WERI-Rb-1 (cell line): ENCODE data around the gene SORCS2.

ENCODE experiments used
- DNase-seq: peaks from one replicate; pipeline ENCODE4 v3.0.0-alpha.2; 2020
- H3K27ac ChIP-seq: fragments of 250-450 bp; sonication (Bioruptor Pico); 2 replicates; pipeline ENCODE4 v1.5.1; 2020; ENCODE audit warnings: mild to moderate bottlenecking, moderate library complexity
- H3K27me3 ChIP-seq: fragments of 250-450 bp; sonication (Bioruptor Pico); 2 replicates; pipeline ENCODE4 v1.5.1; 2021; ENCODE audit warnings: mild to moderate bottlenecking, low read depth, moderate library complexity; ENCODE audit not compliant: insufficient read depth, severe bottlenecking
- H3K36me3 ChIP-seq: fragments of 250-450 bp; sonication (Bioruptor Pico); 2 replicates; pipeline ENCODE4 v1.5.1; 2020; ENCODE audit warnings: mild to moderate bottlenecking, moderate library complexity
- H3K4me3 ChIP-seq: 2 replicates; pipeline ENCODE4 v1.5.1; 2011; ENCODE audit warnings: low read depth, mild to moderate bottlenecking, control low read depth, low read length
- H3K9me3 ChIP-seq: fragments of 250-450 bp; sonication (Bioruptor Pico); 2 replicates; pipeline ENCODE4 v1.5.1; 2021; ENCODE audit warnings: mild to moderate bottlenecking, moderate library complexity; ENCODE audit not compliant: severe bottlenecking
- CTCF ChIP-seq: IDR thresholded peaks from 2 replicates; pipeline ENCODE4 v1.5.1; 2011; ENCODE audit warnings: low read depth, mild to moderate bottlenecking, control low read depth, inconsistent platforms, low read length

The SORCS2 gene

GRCh38 chr4:7650606-7651385, 458.5 kb downstream of the SORCS2 start:
- no peak overlapping the region for H3K27ac ChIP-seq
- no peak overlapping the region for H3K4me3 ChIP-seq
- TF ChIP-seq CTCF: peak; percentile 85
- H3K9me3 ChIP-seq: no peaks in the 10 kb centered on the region
- peak; percentile 75 for DNase-seq
- H3K27me3 ChIP-seq: no peaks in the 10 kb centered on the region
- H3K36me3 ChIP-seq: peaks cover 20% of the 10 kb centered on the region

DNA sequence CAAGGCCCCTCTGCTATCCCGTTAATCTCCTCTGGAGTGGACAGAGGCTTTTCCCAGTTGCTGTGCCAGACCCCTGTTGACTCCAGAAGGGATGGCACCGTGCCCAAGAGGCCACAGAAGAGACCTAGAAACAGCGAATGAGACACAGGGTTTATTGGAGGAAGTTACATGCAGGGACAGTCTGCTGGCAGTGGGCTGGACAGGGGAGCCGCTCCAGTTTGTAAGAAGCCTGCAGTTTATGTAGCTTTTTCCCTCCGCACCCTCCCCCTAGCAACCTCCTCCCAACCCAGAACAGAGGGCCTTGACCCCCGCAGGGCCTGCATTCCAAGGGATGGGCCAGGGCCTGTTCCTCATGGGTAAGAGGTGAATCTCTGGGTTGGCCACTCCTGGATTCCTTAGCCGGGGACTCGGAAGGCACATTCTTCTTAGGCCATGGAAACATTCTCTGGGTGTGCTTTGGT, 459.2 kb downstream of the SORCS2 start:
- H3K27me3 ChIP-seq: no peaks in the 10 kb centered on the region
- no peak overlapping the region for H3K27ac ChIP-seq
- H3K36me3 ChIP-seq: peaks cover 23% of the 10 kb centered on the region
- H3K9me3 ChIP-seq: no peaks in the 10 kb centered on the region
- H3K4me3 ChIP-seq: no peak overlapping the region
- TF ChIP-seq CTCF: no peak
- DNase-seq: no peak

- Histone ChIP-seq H3K36me3 (peaks cover 23% of the 10 kb centered on the region), H3K27ac (no peak overlapping the region), H3K4me3 (no peak overlapping the region), H3K9me3 (no peaks in the 10 kb centered on the region), H3K27me3 (no peaks in the 10 kb centered on the region)
- TF ChIP-seq CTCF: no peak
- DNase-seq: no peak
These were observed 459.7 kb downstream of the SORCS2 start for GRCh38 chr4:7652006-7652405.

GRCh38 chr4:7652451-7652881, 460.1 kb downstream of the SORCS2 start:
- H3K36me3 ChIP-seq: peaks cover 21% of the 10 kb centered on the region
- no peak overlapping the region for H3K27ac ChIP-seq

GRCh38 chr4:7652906-7653305, 460.6 kb downstream of the SORCS2 start:
- no peak overlapping the region for H3K27ac ChIP-seq
- TF ChIP-seq CTCF: no peak
- peaks cover 18% of the 10 kb centered on the region for H3K36me3 ChIP-seq
- no peaks in the 10 kb centered on the region for H3K9me3 ChIP-seq
- no peak for DNase-seq
- H3K4me3 ChIP-seq: no peak overlapping the region
- H3K27me3 ChIP-seq: no peaks in the 10 kb centered on the region

More at GRCh38 chr4:7652451-7652881, 460.1 kb downstream of the SORCS2 start:
- DNase-seq: no peak
- Histone ChIP-seq H3K27me3 (no peaks in the 10 kb centered on the region), H3K9me3 (no peaks in the 10 kb centered on the region), H3K4me3 (no peak overlapping the region)
- no peak for TF ChIP-seq CTCF
